PC-3 (cell line): ENCODE data around the gene HPX. TPM values are rescaled to one million over a fixed set of nuclear protein-coding genes. Genes with fewer than 3 reads are reported as not detected.

ENCODE experiments used
- ATAC-seq: fragments of 200-7000 bp; cut with Tn5 transposase; 2 replicates; pipeline ENCODE4 v1.9.1; 2020; ENCODE audit warnings: mild to moderate bottlenecking, moderate library complexity
- BruUV-seq: library from RNA; stranded (reverse); fragments of 400-500 nt; replicated peaks from 2 replicates; lab custom pipeline; 2021; lab: Mats Ljungman, UMichigan
- CTCF ChIA-PET: fragments of 300-600 bp; sonication (Branson Sonifier 250); formaldehyde crosslinking; loops from one replicate; lab custom pipeline; 2022; ENCODE audit warnings: antibody characterized with exemption; lab: Charles Lee
- POLR2A ChIA-PET: fragments of 300-600 bp; sonication (Branson Sonifier 250); formaldehyde crosslinking; loops from one replicate; lab custom pipeline; 2022; ENCODE audit warnings: antibody characterized with exemption; ENCODE audit not compliant: unreplicated experiment; lab: Charles Lee
- DNase-seq: peaks from one replicate; pipeline ENCODE4 v3.0.0-alpha.2; 2015
- H2AFZ ChIP-seq: fragments of 300-600 bp; sonication (generic); 2 replicates; pipeline ENCODE4 v1.6.0; 2016; ENCODE audit warnings: antibody characterized with exemption, low read length
- H3F3A ChIP-seq: fragments of 300-600 bp; sonication (generic); one replicate; pipeline ENCODE4 v1.6.0; 2017; ENCODE audit warnings: antibody characterized with exemption, low read length, control low read depth, mild to moderate bottlenecking; ENCODE audit not compliant: unreplicated experiment
- H3K27ac ChIP-seq: fragments of 300-600 bp; sonication (generic); 2 replicates; pipeline ENCODE4 v1.5.1; 2016; ENCODE audit warnings: mild to moderate bottlenecking, low read length
- H3K27me3 ChIP-seq: fragments of 300-600 bp; sonication (generic); 2 replicates; pipeline ENCODE4 v1.6.1; 2016; ENCODE audit warnings: low read length, mixed read lengths
- H3K36me3 ChIP-seq: fragments of 300-600 bp; sonication (generic); 2 replicates; pipeline ENCODE4 v1.6.1; 2016; ENCODE audit warnings: low read depth, mixed run types, low read length, mixed read lengths
- H3K4me1 ChIP-seq: fragments of 300-600 bp; sonication (generic); 2 replicates; pipeline ENCODE4 v1.5.1; 2016; ENCODE audit warnings: low read length; ENCODE audit not compliant: insufficient read depth
- H3K4me2 ChIP-seq: fragments of 300-600 bp; sonication (generic); 2 replicates; pipeline ENCODE4 v1.6.0; 2016; ENCODE audit warnings: low read length
- H3K4me3 ChIP-seq: fragments of 300-600 bp; sonication (generic); 2 replicates; pipeline ENCODE4 v1.5.1; 2016; ENCODE audit warnings: mild to moderate bottlenecking, low read length, mixed read lengths
- H3K79me2 ChIP-seq: fragments of 300-600 bp; sonication (generic); 2 replicates; pipeline ENCODE4 v1.6.1; 2017; ENCODE audit warnings: low read length, mixed read lengths
- H3K9ac ChIP-seq: fragments of 300-600 bp; sonication (generic); 2 replicates; pipeline ENCODE4 v1.6.0; 2016; ENCODE audit warnings: mild to moderate bottlenecking, low read length
- H3K9me2 ChIP-seq: fragments of 300-600 bp; sonication (generic); replicated peaks from 2 replicates; pipeline ENCODE4 v1.6.1; 2016; ENCODE audit warnings: mixed run types, low read length, mixed read lengths
- H3K9me3 ChIP-seq: fragments of 300-600 bp; sonication (generic); 2 replicates; pipeline ENCODE4 v1.6.1; 2016; ENCODE audit warnings: low read length, mixed read lengths
- H4K20me1 ChIP-seq: fragments of 300-600 bp; sonication (generic); 2 replicates; pipeline ENCODE4 v1.6.1; 2016; ENCODE audit warnings: low read length, mixed read lengths
- CTCF ChIP-seq: fragments of 300-600 bp; sonication (generic); conservative IDR thresholded peaks from 2 replicates; pipeline ENCODE4 v1.5.1; 2017; ENCODE audit warnings: antibody characterized with exemption, low read depth, mild to moderate bottlenecking, low read length
- EZH2 ChIP-seq: fragments of 300-600 bp; sonication (generic); IDR thresholded peaks from one replicate; pipeline ENCODE4 v1.6.1; 2017; ENCODE audit warnings: antibody characterized with exemption, mild to moderate bottlenecking, low read length; ENCODE audit not compliant: unreplicated experiment
- EZH2phosphoT487 ChIP-seq: fragments of 300-600 bp; sonication (generic); IDR thresholded peaks from 2 replicates; pipeline ENCODE4 v1.6.1; 2018; ENCODE audit warnings: mild to moderate bottlenecking, antibody characterized with exemption, low read length, borderline replicate concordance
- intact Hi-C: fragments of 100-400 bp; cut with micrococcal nuclease; formaldehyde crosslinking; loops from 2 replicates; pipeline ENCODE4 v1.9.0; 2023
- total RNA-seq: library from RNA; depleted of rRNA; stranded (reverse); fragments of >200 nt; gene quantifications from 2 replicates; pipeline ENCODE4 v1.2.3, GENCODE V29; 2014

The HPX gene
- total RNA-seq, 1 experiment from 2014 or later = 1.6 TPM

GRCh38 chr11:6419009-6419631, 21.7 kb downstream of the HPX start, which contains the start of gene APBB1:
Gene APBB1, minus strand, starts transcription at chr11:6419094. Its CDS starts 7,747 bp downstream, at chr11:6411347.
- DNase-seq (peak; percentile 63), ATAC-seq (peak; percentile 83)
- no peaks in the 10 kb centered on the region for H3K27me3 ChIP-seq
- H3K79me2 ChIP-seq = no peaks in the 10 kb centered on the region
- peak within 1 kb of the TSS; percentile 90 for H3K4me3 ChIP-seq
- TF ChIP-seq EZH2phosphoT487 (no peak), CTCF (0 out of 2 replicates have a peak, but pooled peaks have one; percentile 9), EZH2 (no peak)
- no peaks in the 10 kb centered on the region for H3F3A ChIP-seq
- intact Hi-C loops = loop anchor here (2.0 kb wide), 1 partner anchor 28 kb away; the partner anchor contains the start of gene SMPD1
- no peaks in the 10 kb centered on the region for H3K36me3 ChIP-seq
- no peak within 1 kb of the TSS for H3K27ac ChIP-seq
- peak within 1 kb of the TSS; percentile 86 for H3K4me2 ChIP-seq
- no peaks in the 10 kb centered on the region for H3K9me2 ChIP-seq
- no peaks in the 10 kb centered on the region for H4K20me1 ChIP-seq
- BruUV-seq = no TSS peak
- H2AFZ ChIP-seq = peak within 1 kb of the TSS; percentile 97
- ChIA-PET CTCF (interaction anchor here (0.6 to 1.4 kb wide), 6 partner anchors 18 to 56 kb away, joined by 3 to 6 read pairs (median 4); partner anchors contain the start of gene TRIM3), POLR2A (interaction anchor here (0.6 to 0.7 kb wide), 4 partner anchors 29 to 264 kb away, joined by 3 to 20 read pairs (median 3); partner anchors contain the start of genes MRPL17 and SMPD1)
- H3K4me1 ChIP-seq = peaks cover 4% of the 10 kb centered on the region; the same call in 1 of the 2 replicates
- H3K9ac ChIP-seq = peak within 1 kb of the TSS; percentile 67
- H3K9me3 ChIP-seq = no peaks in the 10 kb centered on the region

GRCh38 chr11:6418557-6419008, 22.2 kb downstream of the HPX start:
- H3K4me3 ChIP-seq = peak overlapping the region; percentile 90
- intact Hi-C loops = loop anchor here (2.0 kb wide), 1 partner anchor 28 kb away; the partner anchor contains the start of gene SMPD1
- no peaks in the 10 kb centered on the region for H3F3A ChIP-seq
- DNase-seq = no peak
- no peaks in the 10 kb centered on the region for H4K20me1 ChIP-seq
- H3K9me3 ChIP-seq = no peaks in the 10 kb centered on the region
- H3K27ac ChIP-seq = no peak overlapping the region
- TF ChIP-seq EZH2phosphoT487 (no peak), EZH2 (no peak), CTCF (no peak)
- peak overlapping the region; percentile 67 for H3K9ac ChIP-seq
- BruUV-seq = no TSS peak
- peaks cover 4% of the 10 kb centered on the region; the same call in 1 of the 2 replicates for H3K4me1 ChIP-seq
- H3K79me2 ChIP-seq = no peaks in the 10 kb centered on the region
- H3K36me3 ChIP-seq = no peaks in the 10 kb centered on the region
- POLR2A ChIA-PET = interaction anchor here (0.6 kb wide), 2 partner anchors 28 to 265 kb away, joined by 3 read pairs; partner anchors contain the start of genes MRPL17 and SMPD1
- H2AFZ ChIP-seq = peak overlapping the region; percentile 97
- H3K4me2 ChIP-seq = peak overlapping the region; percentile 86
- ATAC-seq = no peak
- H3K27me3 ChIP-seq = no peaks in the 10 kb centered on the region
- CTCF ChIA-PET = interaction anchor here (0.9 to 1.4 kb wide), 2 partner anchors 19 to 25 kb away, joined by 4 to 6 read pairs; no protein-coding TSS in a partner anchor
- H3K9me2 ChIP-seq = no peaks in the 10 kb centered on the region
